Osteoblast (primary cell): ENCODE measurements around the gene TAF11. TPM values are rescaled to one million over a fixed set of nuclear protein-coding genes. Genes with fewer than 3 reads are reported as not detected.

ENCODE experiments used
- DNase-seq: peaks from one replicate; pipeline ENCODE4 v3.0.0; 2011; ENCODE audit warnings: low spot score, mixed read lengths; ENCODE audit not compliant: insufficient read length; ENCODE audit errors: missing footprints
- H2AFZ ChIP-seq: 2 replicates; pipeline ENCODE4 v1.6.0; 2011; ENCODE audit warnings: mild to moderate bottlenecking, low read length
- H3K27ac ChIP-seq: 2 replicates; pipeline ENCODE4 v1.5.1; 2011; ENCODE audit warnings: mild to moderate bottlenecking, low read depth, low read length, moderate library complexity
- H3K27me3 ChIP-seq: 2 replicates; pipeline ENCODE4 v1.6.0; 2012; ENCODE audit warnings: mild to moderate bottlenecking, control low read depth, inconsistent platforms, low read length, moderate library complexity; ENCODE audit not compliant: insufficient read depth
- H3K36me3 ChIP-seq: 2 replicates; pipeline ENCODE4 v1.5.1; 2011; ENCODE audit warnings: mild to moderate bottlenecking, low read length, control low read depth, moderate library complexity; ENCODE audit not compliant: insufficient read depth
- H3K4me1 ChIP-seq: 2 replicates; pipeline ENCODE4 v1.5.1; 2011; ENCODE audit warnings: mild to moderate bottlenecking, low read length, control low read depth, moderate library complexity; ENCODE audit not compliant: insufficient read depth
- H3K4me2 ChIP-seq: 2 replicates; pipeline ENCODE4 v1.6.0; 2011; ENCODE audit warnings: mild to moderate bottlenecking, low read length; ENCODE audit not compliant: insufficient read depth
- H3K4me3 ChIP-seq: fragments of 200-600 bp; sonication (generic); 3 replicates; pipeline ENCODE4 v1.5.1; 2012; ENCODE audit warnings: mild to moderate bottlenecking, low read length, inconsistent platforms; ENCODE audit not compliant: insufficient read depth
- H3K79me2 ChIP-seq: 2 replicates; pipeline ENCODE4 v1.6.0; 2012; ENCODE audit warnings: mild to moderate bottlenecking, low read length, control low read depth, inconsistent platforms; ENCODE audit not compliant: insufficient read depth
- H3K9me3 ChIP-seq: 2 replicates; pipeline ENCODE4 v1.5.1; 2011; ENCODE audit warnings: low read depth, low read length, control low read depth
- H4K20me1 ChIP-seq: 2 replicates; pipeline ENCODE4 v1.6.0; 2012; ENCODE audit warnings: mild to moderate bottlenecking, low read length, control low read depth; ENCODE audit not compliant: insufficient read depth
- total RNA-seq: library from RNA; depleted of rRNA; stranded (reverse); fragments of >200 nt; gene quantifications from 2 replicates; pipeline ENCODE4 v1.2.3, GENCODE V29; 2012
- TF ChIP-seq, protein P1 (sequence below): IDR thresholded peaks from 2 replicates; pipeline ENCODE4 v1.5.1; 2011; ENCODE audit warnings: mild to moderate bottlenecking, low read depth, low read length, moderate library complexity; ENCODE audit errors: extremely low read depth

TAF11 gene
- total RNA-seq, 1 donor, result 16.6 TPM

DNA sequence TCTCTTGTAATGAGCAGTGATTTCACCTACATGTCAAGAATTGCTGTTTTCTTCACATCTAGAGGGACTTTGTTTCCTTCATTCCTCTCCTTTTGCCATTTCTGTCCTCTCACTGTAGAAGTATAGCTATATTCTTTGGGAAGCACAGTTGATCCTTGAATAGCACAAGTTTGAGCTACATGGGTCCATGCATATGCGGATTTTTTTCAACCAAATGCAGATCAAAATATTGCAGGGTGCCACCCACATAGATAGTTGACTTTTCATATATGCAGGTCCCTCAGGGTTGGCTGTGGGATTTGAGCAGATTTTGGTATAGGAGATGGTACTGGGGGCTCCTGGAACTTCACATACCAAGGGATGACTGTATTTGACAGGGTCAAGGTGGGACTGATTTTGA is 54.9 kb downstream of the TAF11 start:
- TF ChIP-seq, protein P1, sequence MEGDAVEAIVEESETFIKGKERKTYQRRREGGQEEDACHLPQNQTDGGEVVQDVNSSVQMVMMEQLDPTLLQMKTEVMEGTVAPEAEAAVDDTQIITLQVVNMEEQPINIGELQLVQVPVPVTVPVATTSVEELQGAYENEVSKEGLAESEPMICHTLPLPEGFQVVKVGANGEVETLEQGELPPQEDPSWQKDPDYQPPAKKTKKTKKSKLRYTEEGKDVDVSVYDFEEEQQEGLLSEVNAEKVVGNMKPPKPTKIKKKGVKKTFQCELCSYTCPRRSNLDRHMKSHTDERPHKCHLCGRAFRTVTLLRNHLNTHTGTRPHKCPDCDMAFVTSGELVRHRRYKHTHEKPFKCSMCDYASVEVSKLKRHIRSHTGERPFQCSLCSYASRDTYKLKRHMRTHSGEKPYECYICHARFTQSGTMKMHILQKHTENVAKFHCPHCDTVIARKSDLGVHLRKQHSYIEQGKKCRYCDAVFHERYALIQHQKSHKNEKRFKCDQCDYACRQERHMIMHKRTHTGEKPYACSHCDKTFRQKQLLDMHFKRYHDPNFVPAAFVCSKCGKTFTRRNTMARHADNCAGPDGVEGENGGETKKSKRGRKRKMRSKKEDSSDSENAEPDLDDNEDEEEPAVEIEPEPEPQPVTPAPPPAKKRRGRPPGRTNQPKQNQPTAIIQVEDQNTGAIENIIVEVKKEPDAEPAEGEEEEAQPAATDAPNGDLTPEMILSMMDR, result no peak
- Histone ChIP-seq H3K4me3 (no peak overlapping the region), H3K4me2 (no peak overlapping the region), H3K9me3 (no peaks in the 10 kb centered on the region), H4K20me1 (no peaks in the 10 kb centered on the region), H3K27me3 (no peaks in the 10 kb centered on the region), H3K79me2 (no peaks in the 10 kb centered on the region), H2AFZ (no peak overlapping the region), H3K27ac (no peak overlapping the region), H3K4me1 (peaks cover 14% of the 10 kb centered on the region), H3K36me3 (peaks cover 10% of the 10 kb centered on the region)
- no peak for DNase-seq

DNA sequence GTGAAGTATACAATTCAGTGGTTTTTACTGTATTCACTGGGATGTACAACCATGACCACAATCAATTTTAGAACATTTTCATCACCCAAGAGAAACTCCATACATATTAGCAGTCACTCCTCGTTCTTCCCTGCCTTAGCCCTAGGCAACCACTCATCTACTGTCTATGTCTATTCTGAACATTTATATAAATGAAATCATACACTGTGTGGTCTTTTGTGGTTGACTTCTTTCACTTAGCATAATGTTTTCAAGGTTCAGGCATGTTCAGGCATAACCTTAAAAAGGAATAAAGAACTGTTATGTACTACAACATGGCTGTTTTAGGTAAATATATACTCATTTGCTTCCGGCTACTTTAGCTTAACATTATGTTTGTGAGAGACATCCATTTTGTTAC is 58.7 kb downstream of the TAF11 start:
- no peaks in the 10 kb centered on the region for H4K20me1 ChIP-seq
- H2AFZ ChIP-seq, result no peak overlapping the region
- DNase-seq, result no peak
- H3K4me1 ChIP-seq, result no peaks in the 10 kb centered on the region
- H3K27me3 ChIP-seq, result no peaks in the 10 kb centered on the region
- peaks cover 3% of the 10 kb centered on the region for H3K36me3 ChIP-seq
- no peaks in the 10 kb centered on the region for H3K79me2 ChIP-seq
- no peaks in the 10 kb centered on the region for H3K9me3 ChIP-seq
- no peak overlapping the region for H3K27ac ChIP-seq
- no peak overlapping the region for H3K4me2 ChIP-seq
- TF ChIP-seq, protein P1, result no peak
- H3K4me3 ChIP-seq, result no peak overlapping the region

Other genes with a start within 250 kb of the TAF11 start
- 38.0 and 38.3 TPM in 2 replicates for gene ILRUN, start 191.3 kb downstream of the TAF11 start, total RNA-seq
- gene SNRPC, start 130.5 kb downstream of the TAF11 start, total RNA-seq, result 50.7 and 56.5 TPM in 2 replicates
- 9.7 and 13.0 TPM in 2 replicates for gene BLTP3A, start 96.0 kb downstream of the TAF11 start, total RNA-seq
- gene ANKS1A, start 1.2 kb upstream of the TAF11 start, total RNA-seq, result 7.2 and 8.3 TPM in 2 replicates